Liver (tissue), 9 donors: ENCODE results near the gene ELK3. TPM values are rescaled to one million over a fixed set of nuclear protein-coding genes. Genes with fewer than 3 reads are reported as not detected.

ENCODE experiments used
- DNase-seq: peaks from one replicate; pipeline ENCODE4 v3.0.0-alpha.2; 2017; ENCODE audit warnings: low spot score
- H3K27ac ChIP-seq, 2 donors: one replicate each; pipeline ENCODE4 v1.7.0; 2013; ENCODE audit warnings: inconsistent platforms in 2 of 2, low read length in 2 of 2, control low read depth in 1 of 2, low read depth in 1 of 2, mild to moderate bottlenecking in 1 of 2
- H3K27me3 ChIP-seq, 4 donors: one replicate each; pipeline versions ENCODE4 v1.6.1 to v1.7.0; 2013; ENCODE audit warnings: low read length in 3 of 4, inconsistent platforms in 1 of 4, mild to moderate bottlenecking in 1 of 4, moderate library complexity in 1 of 4; ENCODE audit not compliant: control insufficient read depth in 4 of 4, insufficient read depth in 4 of 4
- H3K36me3 ChIP-seq, 4 donors: one replicate each; pipeline versions ENCODE4 v1.6.1 to v1.7.0; 2013; ENCODE audit warnings: low read length in 3 of 4, mild to moderate bottlenecking in 3 of 4, low read depth in 1 of 4, moderate library complexity in 1 of 4; ENCODE audit not compliant: control insufficient read depth in 4 of 4, insufficient read depth in 3 of 4
- H3K4me1 ChIP-seq, 4 donors: one replicate each; pipeline versions ENCODE4 v1.6.1 to v1.7.0; 2013; ENCODE audit warnings: low read length in 3 of 4, mild to moderate bottlenecking in 3 of 4, moderate library complexity in 1 of 4; ENCODE audit not compliant: control insufficient read depth in 4 of 4, insufficient read depth in 4 of 4
- H3K4me3 ChIP-seq, 3 donors: one replicate each; pipeline versions ENCODE4 v1.6.1 to v1.7.0; 2013; ENCODE audit warnings: low read length in 3 of 3, control low read depth in 1 of 3, low read depth in 1 of 3, mild to moderate bottlenecking in 1 of 3
- H3K9ac ChIP-seq, 2 donors: one replicate each; pipeline ENCODE4 v1.7.0; 2013; ENCODE audit warnings: low read length in 2 of 2, mild to moderate bottlenecking in 2 of 2, moderate library complexity in 2 of 2, control low read depth in 1 of 2, low read depth in 1 of 2
- H3K9me3 ChIP-seq, 4 donors: one replicate each; pipeline versions ENCODE4 v1.6.1 to v1.7.0; 2013; ENCODE audit warnings: low read length in 3 of 4; ENCODE audit not compliant: control insufficient read depth in 4 of 4
- ATF3 ChIP-seq: IDR thresholded peaks from 2 replicates; pipeline ENCODE4 v1.6.1; 2016; ENCODE audit warnings: antibody characterized with exemption
- CTCF ChIP-seq: fragments of 150-350 bp; IDR thresholded peaks from 2 replicates; pipeline ENCODE4 v1.5.1; 2017; ENCODE audit warnings: improper control_type of control experiment, low read depth, low read length; ENCODE audit not compliant: missing input control
- EGR1 ChIP-seq, 2 donors: IDR thresholded peaks; 2 replicates each; pipeline ENCODE4 v1.6.1; 2016 to 2018; ENCODE audit warnings: antibody characterized with exemption in 2 of 2, low read depth in 2 of 2
- FOXA1 ChIP-seq: IDR thresholded peaks from 2 replicates; pipeline ENCODE4 v1.6.1; 2016; ENCODE audit warnings: antibody characterized with exemption
- FOXA2 ChIP-seq: IDR thresholded peaks from 2 replicates; pipeline ENCODE4 v1.6.1; 2016; ENCODE audit warnings: antibody characterized with exemption
- GABPA ChIP-seq, 2 donors: IDR thresholded peaks in 1 of 2; conservative IDR thresholded peaks in 1 of 2; 2 replicates each; pipeline ENCODE4 v1.6.1; 2016; ENCODE audit warnings: antibody characterized with exemption in 2 of 2, mild to moderate bottlenecking in 1 of 2, moderate library complexity in 1 of 2
- HNF4A ChIP-seq, 2 donors: conservative IDR thresholded peaks; 2 replicates each; pipeline ENCODE4 v1.6.1; 2016; ENCODE audit warnings: antibody characterized with exemption in 2 of 2, mild to moderate bottlenecking in 2 of 2
- HNF4G ChIP-seq: IDR thresholded peaks from 2 replicates; pipeline ENCODE4 v1.6.1; 2016; ENCODE audit warnings: antibody characterized with exemption
- JUND ChIP-seq, 2 donors: IDR thresholded peaks; 2 replicates each; pipeline ENCODE4 v1.6.1; 2016; ENCODE audit warnings: antibody characterized with exemption in 2 of 2
- MAX ChIP-seq: IDR thresholded peaks from 2 replicates; pipeline ENCODE4 v1.6.1; 2016; ENCODE audit warnings: antibody characterized with exemption
- NR2F2 ChIP-seq: IDR thresholded peaks from 2 replicates; pipeline ENCODE4 v1.6.1; 2016; ENCODE audit warnings: antibody characterized with exemption
- RAD21 ChIP-seq, 2 donors: IDR thresholded peaks; 2 replicates each; pipeline ENCODE4 v1.6.1; 2016; ENCODE audit warnings: antibody characterized with exemption in 2 of 2, mild to moderate bottlenecking in 2 of 2
- REST ChIP-seq: IDR thresholded peaks from 2 replicates; pipeline ENCODE4 v1.6.1; 2016; ENCODE audit warnings: antibody characterized with exemption, mild to moderate bottlenecking
- RXRA ChIP-seq, 2 donors: IDR thresholded peaks; 2 replicates each; pipeline ENCODE4 v1.6.1; 2017 to 2018; ENCODE audit warnings: antibody characterized with exemption in 2 of 2, mild to moderate bottlenecking in 1 of 2
- SP1 ChIP-seq: IDR thresholded peaks from 2 replicates; pipeline ENCODE4 v1.6.1; 2018; ENCODE audit warnings: antibody characterized with exemption, mild to moderate bottlenecking
- TAF1 ChIP-seq: conservative IDR thresholded peaks from 2 replicates; pipeline ENCODE4 v1.6.1; 2016; ENCODE audit warnings: antibody characterized with exemption, mild to moderate bottlenecking
- YY1 ChIP-seq: IDR thresholded peaks from 2 replicates; pipeline ENCODE4 v1.6.1; 2016; ENCODE audit warnings: antibody characterized with exemption, mild to moderate bottlenecking
- ZBTB33 ChIP-seq: IDR thresholded peaks from 2 replicates; pipeline ENCODE4 v1.6.1; 2016; ENCODE audit warnings: antibody characterized with exemption
- WGBS: extraction: QIAGEN DNeasy Blood & Tissue Kit; methylation state at CpG from one replicate; pipeline ENCODE4 v1.1.7; 2013; 5-methylcytosine and 5-hydroxymethylcytosine counted together
- polyA plus RNA-seq, 2 donors: library from polyadenylated mRNA; stranded (reverse) in 1 of 2; unstranded in 1 of 2; fragments of 200-250 nt in 1 of 2; fragments of >200 nt in 1 of 2; fragmentation: Nextera tagmentation in 1 of 2; extraction: Ambion mirVana in 1 of 2; gene quantifications; one replicate each; pipeline versions ENCODE4 v1.2.1 to v1.2.3, GENCODE V29; 2013 to 2015
- total RNA-seq, 2 donors: library from RNA; depleted of rRNA; stranded (reverse); fragments of >200 nt; gene quantifications; one replicate each; pipeline ENCODE4 v1.2.3, GENCODE V29; 2014
- donor health status: healthy.
- donor health status: healthy.
- donor health status: healthy.
- donor health status: healthy.
- donor health status: healthy.

ELK3 gene
- total and polyA plus RNA-seq, 4 donors, result 3.7 to 5.2 (median 4.5) TPM

GRCh38 chr12:96255077-96255476 is 60.9 kb downstream of the ELK3 start:
- no peaks in the 10 kb centered on the region for H3K9me3 ChIP-seq
- DNase-seq, result no peak
- peak overlapping the region; percentile 49 to 56 for H3K27ac ChIP-seq
- peaks cover 0 to 4% (median 1%) of the 10 kb centered on the region in 4 donors for H3K36me3 ChIP-seq
- TF ChIP-seq ZBTB33 (no peak), MAX (no peak), GABPA (IDR thresholded peaks at IDR 0.05 in 1 of 2, conservative IDR thresholded peaks at IDR 0.05 in 1 of 2) (no peak), JUND (IDR thresholded peaks at IDR 0.05) (no peak), FOXA2 (no peak), RAD21 (IDR thresholded peaks at IDR 0.05) (no peak), NR2F2 (peak; percentile 92), TAF1 (no peak)
- H3K4me3 ChIP-seq, result no peak overlapping the region
- H3K9ac ChIP-seq, result no peak overlapping the region
- peaks cover 2 to 30% (median 8%) of the 10 kb centered on the region in 4 donors for H3K4me1 ChIP-seq
- WGBS, result 74% methylated on average over 8 of the region's 8 CpGs
- H3K27me3 ChIP-seq, result no peaks in the 10 kb centered on the region

- TF ChIP-seq RAD21 (IDR thresholded peaks at IDR 0.05) (no peak), MAX (no peak), FOXA2 (no peak), FOXA1 (no peak), NR2F2 (no peak), ZBTB33 (no peak), RXRA (IDR thresholded peaks at IDR 0.05) (no peak), TAF1 (no peak), YY1 (no peak), GABPA (IDR thresholded peaks at IDR 0.05 in 1 of 2, conservative IDR thresholded peaks at IDR 0.05 in 1 of 2) (no peak), JUND (IDR thresholded peaks at IDR 0.05) (no peak), HNF4G (no peak), EGR1 (IDR thresholded peaks at IDR 0.05; ENCODE audit: low read depth in 2 of 2) (no peak), CTCF (no peak), HNF4A (conservative IDR thresholded peaks at IDR 0.05) (no peak), REST (no peak), ATF3 (no peak), SP1 (no peak)
- Histone ChIP-seq H3K27ac (no peak overlapping the region), H3K27me3 (no peaks in the 10 kb centered on the region), H3K4me1 (peaks cover 2 to 30% (median 8%) of the 10 kb centered on the region in 4 donors), H3K9me3 (no peaks in the 10 kb centered on the region), H3K9ac (no peak overlapping the region), H3K4me3 (no peak overlapping the region), H3K36me3 (peaks cover 0 to 7% (median 0%) of the 10 kb centered on the region in 4 donors)
- 87% methylated on average over 7 of the region's 7 CpGs for WGBS
- DNase-seq, result no peak
Measured at GRCh38 chr12:96256672-96257361, 62.6 kb downstream of the ELK3 start.
